Kidney glomerular epithelial cell (primary cell): Measurements from ENCODE around the gene ASB3.
"Not testable (repeated sequence)": the region's sequence is repeated elsewhere in the genome, so short reads cannot be mapped to it uniquely, and the experiment has no call there.

Experiments
- DNase-seq: peaks from one replicate; lab custom pipeline; 2025; lab: John Stamatoyannopoulos, UW

The ASB3 gene

DNA sequence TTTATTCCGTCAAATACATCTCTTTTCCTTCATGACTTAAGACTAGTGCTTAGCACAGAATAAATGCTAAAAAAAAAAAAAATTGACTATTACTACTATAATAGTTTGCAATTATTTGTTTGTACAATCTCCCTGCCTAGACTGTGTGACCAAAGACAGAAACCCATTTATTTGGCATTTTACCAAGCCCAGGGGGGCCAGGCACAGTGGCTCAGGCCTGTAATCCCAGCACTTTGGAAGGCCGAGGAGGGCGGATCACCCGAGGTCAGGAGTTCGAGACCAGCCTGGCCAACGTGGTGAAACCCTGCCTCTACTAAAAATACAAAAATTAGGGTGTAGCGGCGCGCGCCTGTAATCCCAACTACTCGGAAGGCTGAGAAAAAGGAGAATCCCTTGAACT, 1.4 kb downstream of the ASB3 start:
- no peak for DNase-seq

DNA sequence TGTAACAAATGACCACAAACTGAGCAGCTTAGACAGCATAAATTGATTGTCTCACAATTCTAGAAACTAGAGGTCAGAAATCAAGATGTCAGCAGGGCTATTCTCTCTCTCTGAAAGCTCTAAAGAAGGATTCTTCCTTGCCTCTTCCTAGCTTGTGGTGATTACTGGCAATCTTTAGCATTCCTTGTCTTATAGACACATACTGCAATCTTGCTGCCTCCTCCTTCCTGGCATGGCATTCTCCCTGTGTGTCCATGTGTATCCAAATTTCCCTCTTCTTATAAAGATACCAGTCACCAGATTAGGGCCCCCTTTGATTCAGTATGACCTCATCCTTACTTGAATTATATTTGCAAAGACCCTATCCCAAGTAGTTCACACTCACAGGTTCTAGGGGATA, 2.3 kb downstream of the ASB3 start:
- DNase-seq = peak; percentile 36

DNA sequence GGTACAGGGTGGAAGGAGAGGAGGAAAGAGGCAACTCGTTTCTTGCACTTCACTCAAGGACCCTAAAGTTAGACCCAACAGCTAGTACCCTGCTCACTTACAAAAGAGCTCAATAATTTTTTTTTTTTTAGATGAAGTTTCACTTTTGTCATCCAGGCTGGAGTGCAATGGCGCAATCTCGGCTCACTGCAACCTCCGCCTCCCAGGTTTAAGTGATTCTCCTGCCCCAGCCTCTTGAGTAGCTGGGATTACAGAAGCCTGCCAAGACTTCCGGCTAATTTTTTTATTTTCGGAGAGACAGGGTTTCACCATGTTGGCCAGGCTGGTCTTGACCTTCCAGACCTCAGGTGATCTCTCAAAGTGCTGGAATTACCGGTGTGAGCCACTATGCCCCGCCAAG, 4.1 kb downstream of the ASB3 start:
- no peak for DNase-seq

DNA sequence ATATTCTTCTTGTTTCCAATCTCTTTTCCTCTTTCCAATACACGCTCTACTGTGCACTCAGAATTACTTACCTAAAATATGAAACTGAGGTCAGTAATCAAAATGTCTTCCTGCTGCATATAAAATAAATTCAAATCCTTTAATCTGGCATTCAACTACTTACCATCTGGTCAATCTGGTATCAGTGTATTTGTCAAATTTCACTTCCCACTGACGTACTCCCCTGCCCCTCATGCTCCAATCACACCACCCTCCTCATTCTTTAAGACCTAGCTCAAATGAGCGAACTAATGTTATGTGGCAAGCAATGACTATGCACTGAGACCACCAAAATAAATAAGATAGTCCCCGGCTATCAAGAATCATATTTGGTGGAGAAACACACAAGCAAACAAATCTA, 6.7 kb downstream of the ASB3 start:
- no peak for DNase-seq

DNA sequence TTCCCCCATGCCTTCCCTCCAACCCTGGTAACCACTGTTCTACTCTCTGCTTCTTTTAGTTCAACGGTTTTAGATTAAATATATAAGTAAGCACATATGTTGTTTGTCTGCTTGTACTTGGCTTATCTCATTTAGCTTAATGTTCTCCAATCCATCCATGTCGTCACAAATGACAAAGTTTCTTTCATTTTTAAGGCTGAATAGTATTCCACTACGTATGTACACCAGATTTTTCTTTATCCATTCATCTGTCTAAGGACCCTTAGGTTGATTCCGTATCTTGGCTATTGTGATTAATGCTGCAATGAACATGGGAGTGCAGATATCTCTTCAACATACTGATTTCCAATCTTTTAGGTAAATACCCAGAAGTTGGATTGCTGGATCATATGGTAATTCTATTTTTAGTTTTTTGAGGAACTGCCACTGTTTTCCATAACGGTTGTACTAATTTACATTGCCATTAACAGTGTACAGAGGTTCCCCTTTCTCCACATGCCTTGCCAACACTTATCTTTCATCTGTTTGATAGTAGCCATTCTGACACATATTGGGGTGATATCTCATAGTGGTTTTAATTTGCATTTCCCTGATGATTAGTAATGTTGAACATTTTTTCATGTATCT, 8.1 kb downstream of the ASB3 start:
- DNase-seq = no peak

DNA sequence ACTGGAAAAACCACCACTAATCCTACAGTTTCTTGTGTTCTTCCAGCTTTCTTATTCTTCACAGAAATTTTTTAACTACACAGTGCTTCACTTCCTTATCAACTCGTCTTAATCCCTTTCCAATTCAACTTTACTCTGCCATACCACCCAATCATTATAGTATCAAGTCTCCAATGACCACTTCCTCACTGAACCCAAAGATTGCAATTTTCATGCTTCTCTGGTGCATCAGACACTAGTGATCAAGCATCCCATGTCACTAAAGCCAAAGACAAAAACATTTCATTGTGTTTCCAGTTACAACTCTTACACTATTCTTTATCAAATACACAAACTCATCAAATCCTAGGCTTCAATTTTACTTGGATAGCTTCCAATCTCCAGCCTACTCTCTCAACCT, 9.6 kb downstream of the ASB3 start:
- DNase-seq = no peak

DNA sequence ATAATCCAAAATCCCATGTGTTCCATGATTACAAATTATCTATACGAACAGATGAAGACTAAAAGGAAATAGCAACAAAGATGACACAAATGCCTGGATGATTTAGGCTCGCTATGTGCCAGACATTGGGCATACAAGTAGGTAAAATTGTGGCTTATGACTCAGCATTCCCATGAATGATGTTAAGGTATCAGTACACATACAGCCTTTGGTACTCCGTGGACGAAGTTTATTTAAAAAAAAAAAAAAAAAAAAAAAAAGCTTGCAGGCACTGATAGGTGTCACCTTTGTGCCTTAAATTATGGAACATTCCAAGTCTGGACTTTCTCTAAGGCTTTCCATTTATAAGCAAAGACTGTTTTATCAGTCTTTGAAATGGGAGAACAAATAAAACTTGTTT, 16.5 kb downstream of the ASB3 start:
- DNase-seq = no peak

DNA sequence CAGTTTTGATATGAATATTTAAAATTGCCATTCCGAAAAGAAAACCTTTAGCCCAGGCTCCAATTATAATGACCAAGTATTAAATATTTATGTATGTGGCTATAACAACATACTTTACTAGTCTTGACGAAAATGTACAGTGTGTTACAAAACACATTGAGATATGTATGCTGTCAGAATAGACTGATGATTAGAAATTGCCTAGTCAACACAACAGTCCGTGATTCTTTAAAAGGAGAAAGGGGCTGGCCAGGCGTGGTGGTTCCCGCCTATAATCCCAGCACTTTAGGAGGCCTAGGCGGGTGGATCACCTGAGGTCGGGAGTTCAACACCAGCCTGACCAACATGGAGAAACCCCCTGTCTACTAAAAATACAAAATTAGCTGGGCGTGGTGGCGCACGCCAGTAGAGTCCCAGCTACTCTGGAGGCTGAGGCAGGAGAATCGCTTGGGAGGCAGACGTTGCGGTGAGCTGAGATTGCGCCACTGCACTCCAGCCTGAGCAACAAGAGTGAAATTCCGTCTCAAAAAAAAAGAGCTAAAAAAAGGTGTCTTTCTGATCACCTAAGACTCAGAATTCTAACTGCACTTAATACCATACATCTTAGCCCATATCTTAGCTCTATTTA, 17.3 kb downstream of the ASB3 start:
- no peak for DNase-seq

DNA sequence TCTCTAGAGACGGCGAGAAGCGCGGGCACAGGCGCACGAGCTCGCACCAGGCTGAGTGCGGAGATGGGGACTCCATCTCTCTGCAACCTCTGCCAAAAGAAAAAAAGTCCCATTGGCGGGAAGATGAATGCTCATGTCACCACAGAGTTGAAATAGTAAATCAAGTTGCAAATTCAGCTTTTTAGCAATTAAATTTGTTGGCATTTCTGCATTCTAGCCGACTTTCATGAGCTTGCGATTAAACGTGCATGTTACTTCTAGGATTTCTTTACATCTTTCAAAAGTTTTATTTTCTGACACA, 18.6 kb downstream of the ASB3 start:
- DNase-seq = peak; percentile 29

DNA sequence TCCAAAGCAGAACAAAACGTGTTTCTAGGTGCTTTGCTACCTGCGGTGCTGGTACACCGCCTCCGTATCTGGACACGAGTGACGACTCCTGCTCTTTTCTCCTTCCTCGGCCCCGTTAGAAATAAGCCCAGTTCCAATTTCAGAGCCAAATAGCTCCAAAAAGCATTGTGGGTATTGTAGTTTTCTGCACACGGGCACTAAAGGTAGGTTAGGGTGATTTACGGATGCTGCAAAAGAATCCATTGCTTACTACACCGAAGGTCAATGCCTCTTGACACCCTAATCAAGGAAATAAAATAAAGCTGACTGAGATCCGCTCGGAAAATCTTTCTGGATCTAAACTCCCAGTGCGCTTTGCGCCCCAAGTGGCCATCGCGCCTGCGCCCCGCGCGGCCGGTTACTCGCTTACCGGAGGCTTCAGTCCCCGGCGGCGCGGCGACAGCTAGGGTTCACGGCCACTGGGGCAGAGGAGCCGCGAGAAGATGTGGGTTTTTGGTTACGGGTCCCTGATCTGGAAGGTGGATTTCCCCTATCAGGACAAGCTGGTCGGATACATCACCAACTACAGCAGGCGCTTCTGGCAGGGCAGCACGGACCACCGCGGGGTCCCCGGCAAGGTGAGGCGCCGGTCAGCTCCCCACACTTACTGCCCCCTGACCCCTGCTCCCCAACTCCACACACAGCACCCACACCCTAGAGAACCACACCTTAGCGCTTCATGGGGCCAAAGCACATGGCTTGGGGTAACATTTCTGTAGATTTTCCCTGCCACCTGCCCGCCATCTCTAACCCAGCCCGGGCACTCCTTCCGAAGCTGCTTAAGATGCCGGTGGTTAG, 19.1 kb downstream of the ASB3 start, which contains the start of gene CHAC2:
TSS of gene CHAC2 (plus strand) at position 400 of the 837 bp plus-strand sequence. CDS start at position 483, 83 bp downstream.
- DNase-seq = peak; percentile 84

DNA sequence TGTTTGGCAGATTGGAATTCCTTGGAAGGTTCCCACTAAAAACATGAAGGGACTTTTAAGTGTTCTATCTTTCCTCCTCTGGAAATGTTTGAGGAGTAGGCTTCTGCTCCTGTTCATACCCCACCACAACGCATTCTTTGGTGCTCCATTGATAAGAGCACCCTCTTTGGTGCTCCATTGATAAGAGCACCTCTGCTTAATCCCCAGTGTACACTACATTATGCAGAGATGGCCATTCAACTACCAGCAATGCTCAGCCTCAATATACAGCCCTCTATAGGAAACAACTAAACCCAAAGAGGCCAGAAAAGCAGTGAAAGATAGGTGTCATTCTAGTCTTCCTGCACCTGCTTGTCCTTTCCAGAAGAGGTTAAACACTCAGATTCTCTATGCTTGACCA, 21.0 kb downstream of the ASB3 start:
- DNase-seq = no peak

DNA sequence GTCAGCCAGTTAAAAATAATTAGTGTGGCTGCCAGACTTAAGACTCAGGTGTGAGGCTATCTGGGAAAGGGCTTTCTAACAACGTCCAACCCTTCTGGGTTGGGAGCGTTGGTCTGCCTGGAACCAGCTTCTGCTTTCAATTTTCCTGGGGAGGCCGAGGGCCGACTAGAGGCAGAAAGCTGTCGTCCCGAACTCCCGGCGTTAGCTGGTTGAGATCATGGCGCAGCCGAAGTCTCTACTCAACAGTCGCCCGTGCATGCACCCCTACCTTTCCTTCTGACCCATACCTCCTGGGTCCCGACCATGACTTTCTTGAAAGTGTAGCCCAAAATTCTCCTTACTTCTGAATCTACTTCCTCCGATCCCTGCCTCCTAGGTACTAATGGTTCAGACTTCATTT, 29.5 kb downstream of the ASB3 start:
- DNase-seq = not testable (repeated sequence)

DNA sequence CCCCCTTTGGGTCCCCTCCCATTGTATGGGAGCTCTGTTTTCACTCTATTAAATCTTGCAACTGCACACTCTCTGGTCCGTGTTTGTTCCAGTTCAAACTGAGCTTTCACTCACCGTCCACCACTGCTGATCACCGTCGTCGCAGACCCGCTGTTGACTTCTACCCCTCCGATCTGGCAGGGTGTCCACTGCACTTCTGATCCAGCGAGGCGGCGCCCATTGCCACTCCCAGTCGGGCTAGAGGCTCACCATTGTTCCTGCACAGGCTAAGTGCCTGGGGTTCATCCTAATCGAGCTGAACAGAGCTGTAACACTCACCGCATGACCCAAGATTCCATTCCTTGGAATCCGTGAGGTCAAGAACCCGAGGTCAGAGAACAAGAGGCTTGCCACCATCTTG, 30.1 kb downstream of the ASB3 start:
- DNase-seq = no peak

DNA sequence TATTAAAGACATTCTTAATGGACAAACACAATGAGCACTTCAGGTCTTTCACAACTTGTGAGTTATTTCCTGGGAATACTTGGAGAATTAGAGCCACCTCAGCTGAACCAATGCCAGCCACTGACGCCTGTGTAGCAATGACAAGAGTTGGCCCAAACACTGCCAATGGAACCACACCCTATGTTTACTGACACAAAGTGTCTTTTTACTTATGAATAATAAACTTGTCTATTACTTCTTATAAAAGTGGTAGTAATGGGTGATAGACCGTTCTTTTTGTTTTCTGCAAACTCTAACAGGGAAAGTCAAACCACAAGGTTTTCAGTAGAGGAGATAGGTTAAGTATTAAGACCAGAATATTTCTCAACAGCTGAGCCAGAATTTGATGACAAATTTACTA, 31.6 kb downstream of the ASB3 start:
- DNase-seq = no peak

DNA sequence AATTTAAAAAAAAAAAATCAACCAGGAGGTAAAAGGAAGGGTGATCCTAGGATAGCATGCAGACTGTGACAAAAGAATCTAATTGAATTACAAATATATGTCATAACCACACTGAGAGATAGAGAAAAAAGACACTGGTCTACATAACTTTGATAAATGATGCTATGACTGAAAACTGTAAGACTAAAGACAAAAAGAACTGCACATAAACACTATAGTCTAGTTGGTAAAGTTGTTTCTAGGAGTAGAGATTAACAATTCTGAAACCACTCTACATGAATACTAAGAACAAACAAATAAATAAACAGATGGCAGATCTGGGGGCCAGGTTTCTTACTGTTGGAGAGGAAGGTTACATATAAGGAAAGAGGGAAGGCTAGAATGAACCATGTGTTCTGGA, 33.7 kb downstream of the ASB3 start:
- DNase-seq = no peak

DNA sequence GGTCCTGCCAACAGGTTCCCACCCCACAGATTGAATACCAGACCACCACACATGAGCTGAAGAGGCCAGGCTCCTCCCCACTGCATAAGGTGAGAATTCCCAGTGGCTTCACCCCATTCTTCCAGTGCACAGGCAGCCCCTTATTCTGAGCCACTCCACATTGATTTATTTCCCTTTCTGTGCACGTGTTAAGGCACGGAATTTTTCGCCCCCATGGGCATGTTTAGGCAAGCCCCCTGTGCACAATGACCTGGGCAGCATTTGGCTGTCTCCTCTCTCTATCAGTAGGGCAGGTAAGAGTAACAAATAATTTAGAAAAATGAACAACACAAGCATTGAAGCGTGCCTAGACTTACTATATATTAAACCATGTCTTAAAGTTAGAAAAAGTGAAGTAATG, 34.4 kb downstream of the ASB3 start:
- no peak for DNase-seq

DNA sequence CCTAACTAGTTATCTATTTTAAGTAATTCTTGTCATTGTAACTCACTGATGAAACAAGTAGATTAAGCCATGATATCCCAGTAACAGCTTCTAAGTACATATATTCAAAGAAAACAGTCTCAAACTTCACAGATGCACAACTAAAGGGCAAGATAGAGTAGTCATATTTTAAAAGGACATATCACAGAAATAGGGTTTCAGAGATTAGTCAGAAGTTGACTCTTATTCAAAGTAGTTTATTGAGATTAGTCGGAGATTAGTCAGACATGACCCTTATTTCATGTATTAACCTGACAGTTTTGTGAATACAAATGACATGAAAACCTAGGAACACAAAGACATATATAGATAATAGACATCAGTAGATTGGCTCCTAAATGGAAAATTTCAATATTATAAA, 35.0 kb downstream of the ASB3 start:
- DNase-seq = peak; percentile 30

DNA sequence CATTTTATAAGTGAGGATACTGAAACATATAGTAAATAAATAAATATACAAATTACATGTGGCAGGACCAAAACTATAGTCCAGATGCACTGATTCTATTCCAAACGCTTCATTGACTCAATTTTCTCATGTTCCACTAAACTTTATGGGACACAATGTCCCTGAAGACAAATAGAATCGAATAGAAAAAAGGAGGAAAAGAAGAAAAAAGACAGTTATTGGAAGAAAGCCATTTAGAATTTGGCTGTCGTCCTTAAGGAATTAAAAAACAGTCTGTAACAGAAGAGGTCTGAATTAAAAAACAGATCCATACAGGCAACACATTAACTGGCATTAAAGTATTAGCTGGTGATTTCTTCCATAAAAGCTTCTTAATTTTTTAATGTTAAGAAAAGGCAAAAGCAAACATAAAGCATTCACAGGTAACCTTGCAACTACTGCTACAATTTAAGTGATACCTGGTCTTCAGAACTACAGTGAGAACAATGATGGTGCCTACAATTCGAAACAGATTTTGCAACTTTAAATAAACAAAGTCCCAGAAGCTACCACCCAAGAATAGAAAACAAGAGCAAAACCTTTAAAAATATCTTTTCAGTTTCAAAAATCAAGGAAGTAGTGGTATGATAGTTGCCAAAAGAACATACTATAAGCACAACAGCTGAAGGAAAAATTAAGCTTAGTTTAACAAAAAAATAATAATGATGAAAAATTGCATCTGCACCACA, 36.5 kb downstream of the ASB3 start:
- no peak for DNase-seq

DNA sequence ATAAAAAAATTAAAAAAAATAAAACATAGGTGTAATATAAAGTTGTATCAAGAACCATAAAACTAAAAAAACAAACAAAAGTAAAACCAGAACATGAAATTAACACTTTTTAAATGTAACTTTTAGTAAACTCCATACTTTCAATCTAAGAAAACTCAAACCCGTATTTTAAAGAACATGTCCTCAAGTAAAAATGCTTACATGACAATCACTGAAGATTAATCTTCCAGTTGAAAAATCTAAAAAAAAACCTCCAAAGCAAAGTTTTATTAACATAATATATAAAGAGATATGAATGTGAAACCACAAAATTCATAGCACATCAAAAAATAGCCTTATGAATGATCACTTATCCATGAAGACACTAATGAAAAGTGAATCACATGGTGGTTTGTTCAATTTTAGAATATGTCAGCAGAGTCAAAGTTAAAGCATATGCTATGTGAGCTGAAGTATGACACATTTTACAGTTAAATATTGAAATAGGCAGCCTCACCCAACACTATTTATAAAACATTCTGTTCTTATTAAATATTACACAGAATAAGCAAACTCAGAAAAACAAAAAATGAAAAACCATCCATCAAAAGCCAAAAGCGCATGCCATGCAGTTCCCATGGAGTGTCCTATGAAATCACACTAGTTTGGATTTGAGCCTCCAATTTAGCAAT, 42.2 kb downstream of the ASB3 start:
- no peak for DNase-seq

DNA sequence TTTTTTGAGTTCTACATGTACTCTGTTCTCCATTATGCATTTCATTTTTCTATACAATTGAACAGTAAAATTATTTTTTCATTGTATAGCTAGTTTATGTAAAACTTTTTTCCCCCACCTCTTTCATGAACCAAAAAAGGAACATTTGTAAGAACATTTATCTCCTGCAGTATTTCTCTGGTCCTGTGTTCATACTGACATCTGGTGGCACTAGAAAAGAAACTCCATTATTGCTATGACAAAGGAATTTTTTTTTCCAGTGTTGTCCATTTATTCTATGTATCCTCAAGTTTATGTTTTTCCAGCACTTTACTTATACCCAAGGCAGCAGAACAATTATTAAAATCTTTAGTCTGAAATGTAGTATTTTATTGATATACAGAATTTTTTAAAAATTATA, 46.6 kb downstream of the ASB3 start:
- peak; percentile 1 for DNase-seq

DNA sequence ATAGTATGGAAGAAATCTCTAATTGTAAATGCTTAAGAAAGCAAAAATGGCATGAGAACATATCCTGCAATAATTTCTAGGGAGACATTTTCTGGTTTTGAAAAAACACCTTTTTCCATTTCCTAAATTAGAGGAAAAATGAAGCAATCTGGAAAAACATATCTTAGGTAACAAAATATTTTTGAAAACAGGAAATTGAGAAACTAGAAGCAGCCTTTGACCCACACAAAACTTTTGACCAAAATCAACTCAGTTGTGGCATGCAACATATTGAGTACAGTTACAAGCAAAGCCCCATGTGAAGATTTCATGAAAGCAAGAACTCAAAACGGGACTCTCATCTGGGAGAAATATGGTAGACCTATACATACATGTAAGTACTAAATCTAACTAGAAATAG, 47.7 kb downstream of the ASB3 start:
- DNase-seq = no peak

DNA sequence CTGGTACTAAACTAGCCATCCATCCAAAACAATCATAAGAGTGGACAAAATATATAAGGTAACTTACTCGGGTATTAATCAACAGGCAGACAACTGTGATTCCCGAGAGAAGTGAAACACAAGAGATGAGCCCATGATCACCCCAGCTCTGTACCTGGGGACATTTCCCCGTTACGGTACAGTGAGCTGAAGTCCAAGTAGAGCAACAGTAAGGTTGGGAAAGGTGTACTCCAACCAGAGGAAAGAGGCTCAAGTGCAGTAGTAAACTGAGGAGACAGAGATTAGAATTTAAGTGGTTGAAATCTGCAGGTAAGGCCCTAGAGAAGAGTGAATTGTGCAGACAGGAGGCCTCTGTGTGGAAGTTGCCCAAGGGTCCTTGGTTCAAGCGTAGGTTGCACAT, 49.7 kb downstream of the ASB3 start:
- DNase-seq = no peak
